Measurements from ENCODE around the gene MAP4K5. TPM values are rescaled to one million over a fixed set of nuclear protein-coding genes. Genes with fewer than 3 reads are reported as not detected.
A peak's percentile ranks its signal among the peaks of the same experiment; 100 is the strongest.
"Not testable (repeated sequence)": the region's sequence is repeated elsewhere in the genome, so short reads cannot be mapped to it uniquely, and the experiment has no call there.

The MAP4K5 gene
- total RNA-seq, 1 experiment from 2014 or later, result 17.2 TPM

DNA sequence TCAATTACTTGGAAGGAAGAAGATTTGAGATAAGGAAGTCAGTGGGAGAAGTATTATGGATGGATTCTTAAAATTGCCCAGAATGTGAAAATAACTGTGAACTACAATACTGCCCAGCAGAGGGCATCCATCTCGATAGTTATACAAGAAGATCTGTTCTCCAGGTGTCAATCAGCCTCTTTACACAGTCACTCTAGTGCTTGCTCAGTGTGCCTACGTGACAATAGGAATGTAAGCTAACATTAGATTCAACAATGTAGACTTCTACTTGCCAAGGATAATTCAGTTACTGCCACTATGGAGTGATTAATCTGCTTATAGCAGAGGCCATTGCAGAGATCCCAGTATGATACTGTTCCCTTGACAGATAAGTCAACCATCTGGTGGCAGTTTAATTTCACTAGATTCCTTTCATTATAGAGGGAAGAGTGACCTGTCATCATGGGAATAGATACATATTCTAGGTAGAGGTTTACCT, 10.6 kb upstream of the MAP4K5 start:
- DNase-seq, result peak; percentile 48
- Histone ChIP-seq H3K4me3 (ENCODE audit: insufficient read depth, low read depth, low read length) (no peak overlapping the region), H3K27me3 (ENCODE audit: control insufficient read depth, insufficient read depth, low read length) (no peaks in the 10 kb centered on the region), H3K36me3 (replicated peaks; ENCODE audit: control insufficient read depth, insufficient read depth, low read length) (no peaks in the 10 kb centered on the region)

DNA sequence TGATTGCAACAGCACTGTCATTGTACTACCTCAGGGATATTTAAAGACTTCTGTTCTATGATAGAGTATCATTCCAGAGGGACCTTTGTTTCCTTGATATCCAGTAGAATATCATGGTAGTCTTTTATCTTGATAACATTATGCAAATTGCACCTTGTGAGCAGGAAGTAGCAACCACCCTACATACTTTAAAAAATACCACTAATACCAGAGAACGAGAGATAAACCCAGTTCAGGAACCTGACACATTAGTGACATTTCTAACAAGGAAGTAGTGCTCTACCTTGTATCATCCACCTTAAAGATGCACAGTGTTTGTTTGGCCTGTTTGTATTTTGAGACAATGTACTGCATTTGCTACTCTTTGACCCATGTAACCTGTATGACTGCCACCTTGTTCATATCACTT, 8.8 kb upstream of the MAP4K5 start:
- H3K4me3 ChIP-seq (ENCODE audit: insufficient read depth, low read depth, low read length), result no peak overlapping the region
- DNase-seq, result no peak
- H3K36me3 ChIP-seq (replicated peaks; ENCODE audit: control insufficient read depth, insufficient read depth, low read length), result no peaks in the 10 kb centered on the region
- H3K27me3 ChIP-seq (ENCODE audit: control insufficient read depth, insufficient read depth, low read length), result no peaks in the 10 kb centered on the region

DNA sequence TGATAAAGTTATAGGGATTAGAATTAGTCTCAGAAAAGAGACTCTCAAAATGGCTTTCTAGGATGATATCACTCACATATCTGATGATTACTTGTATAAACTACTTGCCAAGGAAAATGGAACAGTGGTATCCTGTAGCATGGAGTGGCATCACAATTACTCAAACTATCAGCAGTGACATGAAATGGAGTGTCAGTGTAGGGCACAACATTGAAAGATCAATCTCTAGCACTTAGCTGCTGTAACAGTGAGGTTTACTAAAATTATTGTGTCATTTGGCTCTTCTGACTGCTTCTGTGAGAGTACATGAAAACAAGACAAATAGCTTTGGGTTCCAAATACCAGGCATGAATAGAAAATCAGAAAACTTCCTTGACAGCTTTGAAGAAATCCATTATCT, 6.7 kb upstream of the MAP4K5 start:
- Histone ChIP-seq H3K36me3 (replicated peaks; ENCODE audit: control insufficient read depth, insufficient read depth, low read length) (no peaks in the 10 kb centered on the region), H3K27me3 (ENCODE audit: control insufficient read depth, insufficient read depth, low read length) (no peaks in the 10 kb centered on the region), H3K4me3 (ENCODE audit: insufficient read depth, low read depth, low read length) (no peak overlapping the region)
- no peak for DNase-seq

DNA sequence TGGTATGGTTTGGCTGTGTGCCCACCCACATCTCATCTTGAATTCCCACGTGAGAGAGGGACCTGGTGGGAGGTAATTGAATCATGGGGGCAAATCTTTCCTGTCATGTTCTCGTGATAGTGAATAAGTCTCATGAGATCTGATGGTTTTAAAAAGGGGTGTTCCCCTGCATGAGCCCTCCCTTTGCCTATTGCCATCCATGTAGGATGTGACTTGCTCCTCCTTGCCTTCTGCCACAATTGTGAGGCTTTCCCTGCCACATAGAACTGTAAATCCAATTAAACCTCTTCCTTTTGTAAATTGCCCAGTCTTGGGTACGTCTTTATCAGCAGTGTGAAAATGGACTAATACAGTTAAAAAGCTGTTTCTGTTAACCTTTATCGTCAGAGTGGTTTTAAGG, 5.7 kb upstream of the MAP4K5 start:
- not testable (repeated sequence) for H3K36me3 ChIP-seq (replicated peaks; ENCODE audit: control insufficient read depth, insufficient read depth, low read length); DNase-seq; H3K27me3 ChIP-seq (ENCODE audit: control insufficient read depth, insufficient read depth, low read length); H3K4me3 ChIP-seq (ENCODE audit: insufficient read depth, low read depth, low read length)

DNA sequence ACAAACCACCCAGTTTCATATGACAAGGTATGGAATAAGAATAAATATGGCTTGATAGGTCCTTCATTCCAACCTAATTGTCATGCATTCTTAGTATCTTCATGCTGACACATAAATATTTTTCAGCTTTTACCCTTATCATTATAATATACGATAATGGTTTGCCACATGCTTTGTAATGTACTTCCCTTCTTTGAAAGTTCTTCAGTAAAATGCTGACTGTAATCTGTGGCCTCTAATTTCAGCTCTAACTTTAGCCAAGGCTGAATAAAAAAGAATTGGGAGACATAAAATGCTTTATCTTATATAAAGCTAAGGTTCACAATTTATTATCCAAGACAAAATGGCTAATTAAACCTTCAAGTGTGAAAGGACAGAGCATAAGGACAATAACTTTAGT, 2.6 kb upstream of the MAP4K5 start:
- H3K4me3 ChIP-seq (ENCODE audit: insufficient read depth, low read depth, low read length), result no peak overlapping the region
- no peaks in the 10 kb centered on the region for H3K36me3 ChIP-seq (replicated peaks; ENCODE audit: control insufficient read depth, insufficient read depth, low read length)
- no peak for DNase-seq
- H3K27me3 ChIP-seq (ENCODE audit: control insufficient read depth, insufficient read depth, low read length), result no peaks in the 10 kb centered on the region

DNA sequence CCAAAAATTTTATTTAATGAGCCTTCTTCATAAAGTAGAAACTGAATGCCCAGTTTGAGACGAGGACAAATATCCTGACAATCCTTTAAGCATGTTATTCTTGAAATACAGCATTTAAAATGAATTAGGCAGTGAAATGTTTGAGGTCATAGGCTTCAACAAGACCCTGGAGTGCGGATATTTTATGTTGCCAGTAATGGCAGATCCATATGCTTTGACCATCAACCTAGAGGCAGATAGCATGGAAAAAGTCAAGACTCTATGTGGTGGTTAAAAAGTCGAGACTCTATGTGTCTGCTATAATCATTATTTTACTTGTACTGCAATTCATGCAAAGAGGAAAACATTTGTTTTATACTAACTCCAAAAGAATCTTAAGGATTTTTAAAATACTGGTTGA, 2.0 kb upstream of the MAP4K5 start:
- H3K4me3 ChIP-seq (ENCODE audit: insufficient read depth, low read depth, low read length), result no peak overlapping the region
- H3K36me3 ChIP-seq (replicated peaks; ENCODE audit: control insufficient read depth, insufficient read depth, low read length), result no peaks in the 10 kb centered on the region
- no peak for DNase-seq
- no peaks in the 10 kb centered on the region for H3K27me3 ChIP-seq (ENCODE audit: control insufficient read depth, insufficient read depth, low read length)

DNA sequence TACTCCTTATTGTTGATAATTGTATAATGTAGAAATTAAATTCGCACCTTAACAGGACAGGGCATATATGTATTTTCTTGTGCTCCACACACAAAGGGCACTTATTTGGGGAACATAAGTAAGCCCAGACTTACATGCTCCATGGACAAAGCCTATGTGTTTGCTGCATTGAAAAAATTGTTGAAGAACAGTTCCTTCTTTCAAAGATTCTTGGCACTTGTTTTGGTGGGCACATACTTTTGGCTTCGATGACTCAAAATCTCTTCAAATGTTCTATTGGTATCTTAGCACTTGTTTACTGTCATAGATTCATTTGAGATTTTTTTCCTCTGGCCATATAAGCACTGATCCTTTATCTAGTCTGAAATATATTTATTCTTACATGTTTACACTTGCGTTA, 1.4 kb upstream of the MAP4K5 start:
- DNase-seq, result no peak
- Histone ChIP-seq H3K27me3 (ENCODE audit: control insufficient read depth, insufficient read depth, low read length) (no peaks in the 10 kb centered on the region), H3K4me3 (ENCODE audit: insufficient read depth, low read depth, low read length) (no peak overlapping the region), H3K36me3 (replicated peaks; ENCODE audit: control insufficient read depth, insufficient read depth, low read length) (no peaks in the 10 kb centered on the region)

DNA sequence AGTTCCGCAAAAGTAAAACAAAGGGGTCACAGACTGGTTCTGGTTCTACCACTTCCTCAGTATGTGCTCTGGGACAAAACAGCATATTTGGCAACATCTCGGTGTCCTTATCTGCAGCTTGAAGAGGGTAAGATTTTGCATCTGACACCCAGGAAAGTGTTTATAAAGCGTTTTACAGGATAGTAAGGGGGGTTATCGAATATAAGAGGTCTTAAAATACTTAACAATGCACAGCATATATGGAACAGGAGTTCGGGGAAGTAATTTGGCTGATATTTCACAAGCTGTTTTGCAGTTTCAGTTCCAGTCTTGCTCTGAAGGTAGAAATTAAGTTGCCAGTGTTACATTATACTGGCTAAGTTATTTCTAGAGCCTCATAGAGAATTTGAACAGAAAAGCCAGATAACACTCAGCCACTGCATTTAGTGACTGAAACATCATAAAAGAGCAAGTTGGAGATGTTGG, 904 bp upstream of the MAP4K5 start:
- peak overlapping the region; percentile 82 for H3K4me3 ChIP-seq (ENCODE audit: insufficient read depth, low read depth, low read length)
- DNase-seq, result no peak
- no peaks in the 10 kb centered on the region for H3K36me3 ChIP-seq (replicated peaks; ENCODE audit: control insufficient read depth, insufficient read depth, low read length)
- H3K27me3 ChIP-seq (ENCODE audit: control insufficient read depth, insufficient read depth, low read length), result no peaks in the 10 kb centered on the region

DNA sequence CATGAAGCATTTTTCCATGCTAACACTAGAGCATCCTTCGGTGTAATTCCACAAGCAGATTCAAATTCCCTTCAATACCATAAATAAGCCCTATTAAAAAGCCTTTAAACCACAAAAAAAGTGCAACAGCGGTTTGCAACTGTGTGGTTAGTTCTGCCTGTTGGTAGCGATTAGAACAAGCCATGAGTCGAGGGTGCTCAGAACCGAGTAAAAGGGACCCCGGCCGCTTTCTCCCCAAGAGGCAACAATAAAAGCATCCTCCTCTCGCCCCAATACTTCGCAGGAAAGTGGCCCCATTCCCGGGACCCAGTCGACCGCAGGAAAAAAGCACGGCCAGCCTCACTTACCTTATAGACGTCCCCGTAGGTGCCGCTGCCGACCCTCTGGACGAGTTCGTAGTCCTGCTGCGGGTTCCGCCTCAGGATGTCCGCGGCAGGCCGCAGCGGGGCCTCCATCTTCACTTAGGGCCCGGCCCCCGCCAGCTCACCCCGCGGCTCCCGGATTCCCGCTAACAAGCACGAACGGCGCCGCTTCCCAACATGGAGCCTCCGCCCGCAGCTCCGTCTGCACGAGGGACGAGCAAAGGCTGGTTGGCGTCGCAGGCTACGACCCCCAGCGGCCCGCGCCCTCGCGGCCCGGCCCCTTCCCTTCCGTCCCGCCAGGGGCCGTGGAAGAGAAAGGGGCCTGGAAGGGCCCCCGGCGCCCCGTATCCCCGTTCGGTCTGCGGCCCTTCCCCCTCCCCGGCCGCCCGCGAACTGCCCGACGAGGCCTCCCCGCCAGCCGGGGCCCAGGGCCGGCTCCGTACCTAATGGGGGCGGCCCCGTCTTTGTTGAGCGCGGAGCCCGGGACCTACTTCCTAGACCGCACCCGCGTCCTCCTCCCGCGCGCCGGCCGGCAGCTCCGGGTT, 521 bp downstream of the MAP4K5 start:
- H3K27me3 ChIP-seq (ENCODE audit: control insufficient read depth, insufficient read depth, low read length), result no peaks in the 10 kb centered on the region
- no peaks in the 10 kb centered on the region for H3K36me3 ChIP-seq (replicated peaks; ENCODE audit: control insufficient read depth, insufficient read depth, low read length)
- peak overlapping the region; percentile 82 for H3K4me3 ChIP-seq (ENCODE audit: insufficient read depth, low read depth, low read length)
- DNase-seq, result no peak

DNA sequence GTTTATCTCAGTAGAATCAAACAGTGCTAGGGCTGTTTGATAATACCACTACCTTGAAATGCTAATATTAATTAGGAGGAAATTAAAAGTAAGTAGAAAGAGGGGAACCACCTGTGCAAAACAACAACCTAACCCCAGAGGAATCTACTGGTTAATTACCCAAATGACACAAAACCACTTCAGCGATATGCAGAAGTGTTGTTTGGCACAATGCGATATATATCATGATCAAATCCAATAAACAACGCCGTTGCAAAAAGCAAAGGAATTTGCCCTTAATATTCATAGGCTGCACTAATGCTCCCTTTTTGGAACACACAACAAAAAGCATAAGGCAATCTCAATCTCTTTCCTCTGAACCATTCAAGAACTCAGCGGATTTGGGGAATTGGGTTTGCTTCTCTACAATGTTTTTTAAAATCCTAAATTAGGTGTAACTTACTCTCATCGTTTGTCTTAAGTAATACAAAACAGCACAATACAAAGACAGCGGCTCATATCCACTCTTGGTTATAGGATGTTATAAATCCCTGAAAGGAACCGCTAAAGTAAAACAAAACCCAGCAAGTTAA, 1.5 kb downstream of the MAP4K5 start:
- H3K4me3 ChIP-seq (ENCODE audit: insufficient read depth, low read depth, low read length), result peak overlapping the region; percentile 82
- H3K36me3 ChIP-seq (replicated peaks; ENCODE audit: control insufficient read depth, insufficient read depth, low read length), result no peaks in the 10 kb centered on the region
- DNase-seq, result no peak
- no peaks in the 10 kb centered on the region for H3K27me3 ChIP-seq (ENCODE audit: control insufficient read depth, insufficient read depth, low read length)

DNA sequence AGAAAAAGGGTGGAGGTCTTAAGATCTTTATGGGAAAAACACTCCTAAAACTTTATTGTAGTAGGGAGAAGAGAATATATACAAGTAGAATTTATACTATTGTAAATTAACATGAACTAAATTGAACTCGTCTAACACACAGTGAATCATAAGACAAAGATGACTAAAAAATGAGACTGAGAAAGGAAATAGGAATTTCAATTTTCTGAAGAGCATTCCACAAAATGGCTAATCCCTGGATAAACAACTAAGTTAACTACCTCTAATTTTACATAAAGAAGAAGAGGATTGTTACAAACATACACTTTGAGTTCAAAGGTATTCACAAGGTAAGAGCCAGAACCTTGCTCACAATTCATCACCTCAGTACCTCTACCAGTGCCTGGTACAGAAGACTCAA, 2.0 kb downstream of the MAP4K5 start:
- no peak for DNase-seq
- H3K36me3 ChIP-seq (replicated peaks; ENCODE audit: control insufficient read depth, insufficient read depth, low read length), result no peaks in the 10 kb centered on the region
- H3K27me3 ChIP-seq (ENCODE audit: control insufficient read depth, insufficient read depth, low read length), result no peaks in the 10 kb centered on the region
- no peak overlapping the region for H3K4me3 ChIP-seq (ENCODE audit: insufficient read depth, low read depth, low read length)

DNA sequence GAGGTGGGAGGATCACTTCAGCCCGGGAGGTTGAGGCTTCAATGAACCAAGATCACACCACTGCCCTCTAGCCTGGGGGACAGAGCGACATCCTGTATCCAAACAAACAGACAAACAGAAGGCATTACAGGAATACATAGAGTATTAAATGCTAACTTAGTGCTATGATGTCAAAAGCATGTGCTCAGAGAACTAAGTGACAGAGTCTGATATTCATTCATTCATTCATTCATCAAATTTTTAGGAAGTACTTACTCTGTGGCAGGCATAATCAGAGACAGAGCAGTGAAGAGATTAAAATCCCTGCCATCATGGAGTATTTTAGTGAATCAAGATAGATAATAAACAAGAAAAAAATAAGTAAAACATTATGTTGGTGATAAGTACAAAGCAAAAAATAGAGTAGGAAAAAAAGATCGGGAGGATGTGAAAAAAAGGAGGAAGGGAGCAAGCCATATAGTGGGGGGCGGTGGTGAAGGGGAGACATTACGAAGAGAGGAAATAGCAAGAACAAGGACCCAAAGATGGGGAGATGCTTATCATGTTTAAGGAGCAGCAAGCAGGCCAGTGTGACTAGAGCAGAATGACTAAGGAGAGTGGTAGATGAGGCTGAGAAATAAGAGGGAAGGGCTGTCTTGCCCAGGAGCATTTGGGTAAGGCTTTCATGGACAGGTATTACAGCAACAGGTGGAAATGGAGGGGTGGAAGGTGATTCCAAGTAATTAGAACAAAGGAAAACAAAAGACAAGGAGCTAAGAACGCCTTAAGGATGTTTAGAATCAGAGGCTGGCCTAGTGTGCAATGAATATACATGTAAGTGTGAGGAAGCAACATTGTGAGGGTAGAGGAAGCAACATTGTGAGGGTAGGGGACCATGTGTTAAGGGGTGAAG, 2.8 kb downstream of the MAP4K5 start:
- Histone ChIP-seq H3K27me3 (ENCODE audit: control insufficient read depth, insufficient read depth, low read length) (no peaks in the 10 kb centered on the region), H3K4me3 (ENCODE audit: insufficient read depth, low read depth, low read length) (no peak overlapping the region), H3K36me3 (replicated peaks; ENCODE audit: control insufficient read depth, insufficient read depth, low read length) (no peaks in the 10 kb centered on the region)
- no peak for DNase-seq

DNA sequence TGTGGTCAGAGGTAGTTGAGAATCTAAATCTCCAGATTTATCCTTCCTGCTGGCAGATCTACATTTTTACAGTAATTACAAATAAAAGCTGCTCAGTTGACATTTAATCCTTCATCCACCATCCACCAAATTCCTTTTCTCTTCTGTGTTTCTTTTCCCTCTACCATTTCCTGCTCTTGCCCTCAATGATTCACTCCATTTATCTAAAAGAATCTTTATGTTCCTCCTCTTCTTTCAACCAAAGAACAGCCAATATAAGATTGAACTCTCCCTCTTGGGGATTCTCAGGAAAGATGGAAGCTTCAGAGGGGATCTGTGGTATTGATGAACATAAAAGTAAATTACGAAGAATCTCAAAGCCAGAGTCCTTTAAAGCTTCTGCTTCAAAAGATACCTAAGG, 4.4 kb downstream of the MAP4K5 start:
- no peak for DNase-seq
- no peaks in the 10 kb centered on the region for H3K36me3 ChIP-seq (replicated peaks; ENCODE audit: control insufficient read depth, insufficient read depth, low read length)
- no peaks in the 10 kb centered on the region for H3K27me3 ChIP-seq (ENCODE audit: control insufficient read depth, insufficient read depth, low read length)
- no peak overlapping the region for H3K4me3 ChIP-seq (ENCODE audit: insufficient read depth, low read depth, low read length)

DNA sequence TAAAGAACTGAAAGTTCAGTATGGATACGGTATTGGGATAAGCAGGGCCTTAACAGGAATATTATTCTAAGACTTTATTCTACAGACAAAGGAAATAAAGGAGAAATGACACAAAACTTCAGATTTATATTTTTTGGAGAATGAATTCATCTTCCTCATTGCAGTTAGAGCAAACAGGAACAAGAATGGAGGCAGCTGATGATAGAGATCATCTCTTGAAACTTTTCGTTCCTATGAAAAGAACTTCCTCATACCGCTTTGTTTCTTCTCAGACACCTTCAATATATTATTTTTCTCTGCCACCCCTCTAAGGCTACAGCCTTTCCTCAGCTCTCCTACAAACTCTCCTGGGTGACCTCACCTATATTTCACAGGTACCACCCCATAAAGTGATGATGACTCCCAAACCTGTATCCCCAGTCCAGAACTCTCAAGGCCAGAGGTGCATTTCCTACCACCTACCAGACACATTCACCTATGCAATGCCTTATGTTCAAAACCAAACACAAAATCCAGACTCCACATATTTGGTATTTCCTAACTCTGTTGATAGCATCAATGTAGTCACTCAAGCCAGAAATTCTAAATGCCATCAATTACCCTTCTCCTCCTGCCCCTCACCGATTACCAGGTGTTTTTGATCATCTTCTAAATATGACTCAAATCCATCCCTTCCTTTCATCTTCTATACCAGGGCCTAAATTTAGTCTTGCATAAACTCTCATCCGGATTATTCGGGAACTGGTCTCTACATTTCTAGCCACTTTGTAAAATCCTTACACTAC, 7.4 kb downstream of the MAP4K5 start:
- H3K4me3 ChIP-seq (ENCODE audit: insufficient read depth, low read depth, low read length), result no peak overlapping the region
- no peak for DNase-seq
- H3K27me3 ChIP-seq (ENCODE audit: control insufficient read depth, insufficient read depth, low read length), result no peaks in the 10 kb centered on the region
- no peaks in the 10 kb centered on the region for H3K36me3 ChIP-seq (replicated peaks; ENCODE audit: control insufficient read depth, insufficient read depth, low read length)
